Stimulated activated memory B cell treated with anti-CD40 and anti-IgM and Interleukin-4, amounts not matched to agents 10 μg/mL and 1 μg/mL and 100 μg/mL, for 72 hours (primary cell): ENCODE results near the gene ATP8B1.

Experiments used
- ATAC-seq: fragments of 150-1000 bp; cut with Tn5 transposase; 2 replicates; pipeline ENCODE4 v1.10.0; 2021
- H3K27ac Mint-ChIP-seq: one replicate; pipeline ENCODE4 v1.8.0; 2022; ENCODE audit warnings: mild to moderate bottlenecking, mixed read lengths
- H3K27me3 Mint-ChIP-seq: one replicate; pipeline ENCODE4 v1.8.0; 2022; ENCODE audit warnings: mixed read lengths
- H3K36me3 Mint-ChIP-seq: one replicate; pipeline ENCODE4 v1.8.0; 2022; ENCODE audit warnings: mixed read lengths
- H3K4me1 Mint-ChIP-seq: one replicate; pipeline ENCODE4 v1.8.0; 2022; ENCODE audit warnings: mixed read lengths
- H3K4me3 Mint-ChIP-seq: one replicate; pipeline ENCODE4 v1.8.0; 2022; ENCODE audit warnings: mild to moderate bottlenecking, moderate library complexity, mixed read lengths
- H3K9me3 Mint-ChIP-seq: one replicate; pipeline ENCODE4 v1.8.0; 2022; ENCODE audit warnings: mixed read lengths

The ATP8B1 gene

GRCh38 chr18:57790316-57790715 is 12.8 kb downstream of the ATP8B1 start:
- Mint-ChIP-seq H3K4me3 (no peak overlapping the region), H3K27ac (no peak overlapping the region), H3K36me3 (peaks cover 30% of the 10 kb centered on the region), H3K4me1 (no peaks in the 10 kb centered on the region), H3K9me3 (peaks cover under 1% of the 10 kb centered on the region), H3K27me3 (no peaks in the 10 kb centered on the region)
- no peak for ATAC-seq

GRCh38 chr18:57789759-57790158 is 13.4 kb downstream of the ATP8B1 start:
- H3K27me3 Mint-ChIP-seq: no peaks in the 10 kb centered on the region

GRCh38 chr18:57789090-57789489 is 14.0 kb downstream of the ATP8B1 start:
- Mint-ChIP-seq H3K27ac (no peak overlapping the region), H3K27me3 (no peaks in the 10 kb centered on the region), H3K4me3 (no peak overlapping the region), H3K9me3 (no peaks in the 10 kb centered on the region), H3K4me1 (no peaks in the 10 kb centered on the region), H3K36me3 (peaks cover 27% of the 10 kb centered on the region)
- ATAC-seq: no peak

More at GRCh38 chr18:57789759-57790158, 13.4 kb downstream of the ATP8B1 start:
- Mint-ChIP-seq H3K36me3 (peaks cover 28% of the 10 kb centered on the region), H3K27ac (no peak overlapping the region), H3K4me1 (no peaks in the 10 kb centered on the region), H3K4me3 (no peak overlapping the region), H3K9me3 (no peaks in the 10 kb centered on the region)
- ATAC-seq: no peak

GRCh38 chr18:57787068-57787685 is 15.9 kb downstream of the ATP8B1 start:
- ATAC-seq: no peak
- no peak overlapping the region for H3K27ac Mint-ChIP-seq
- H3K36me3 Mint-ChIP-seq: peaks cover 22% of the 10 kb centered on the region
- H3K4me3 Mint-ChIP-seq: no peak overlapping the region
- H3K4me1 Mint-ChIP-seq: no peaks in the 10 kb centered on the region
- no peaks in the 10 kb centered on the region for H3K27me3 Mint-ChIP-seq
- H3K9me3 Mint-ChIP-seq: no peaks in the 10 kb centered on the region

- peaks cover 2% of the 10 kb centered on the region for H3K4me1 Mint-ChIP-seq
Measured at GRCh38 chr18:57785751-57786437, 17.2 kb downstream of the ATP8B1 start.

GRCh38 chr18:57784801-57785114 is 18.4 kb downstream of the ATP8B1 start:
- Mint-ChIP-seq H3K27me3 (no peaks in the 10 kb centered on the region), H3K4me3 (no peak overlapping the region), H3K4me1 (peaks cover 12% of the 10 kb centered on the region), H3K9me3 (no peaks in the 10 kb centered on the region), H3K27ac (no peak overlapping the region), H3K36me3 (peaks cover 10% of the 10 kb centered on the region)
- ATAC-seq: no peak

More at GRCh38 chr18:57785751-57786437, 17.2 kb downstream of the ATP8B1 start:
- Mint-ChIP-seq H3K36me3 (peaks cover 19% of the 10 kb centered on the region), H3K4me3 (no peak overlapping the region), H3K9me3 (no peaks in the 10 kb centered on the region), H3K27ac (no peak overlapping the region), H3K27me3 (no peaks in the 10 kb centered on the region)
- ATAC-seq: no peak

GRCh38 chr18:57784034-57784800 is 18.9 kb downstream of the ATP8B1 start:
- Mint-ChIP-seq H3K36me3 (peaks cover 9% of the 10 kb centered on the region), H3K4me1 (peaks cover 14% of the 10 kb centered on the region), H3K9me3 (no peaks in the 10 kb centered on the region), H3K27ac (no peak overlapping the region), H3K27me3 (no peaks in the 10 kb centered on the region), H3K4me3 (no peak overlapping the region)
- no peak for ATAC-seq

- no peak for ATAC-seq
- H3K27me3 Mint-ChIP-seq: no peaks in the 10 kb centered on the region
- no peaks in the 10 kb centered on the region for H3K9me3 Mint-ChIP-seq
- peaks cover 18% of the 10 kb centered on the region for H3K4me1 Mint-ChIP-seq
- H3K27ac Mint-ChIP-seq: no peak overlapping the region
- H3K4me3 Mint-ChIP-seq: no peak overlapping the region
- peaks cover 13% of the 10 kb centered on the region for H3K36me3 Mint-ChIP-seq
Measured at GRCh38 chr18:57782049-57782448, 21.1 kb downstream of the ATP8B1 start.

GRCh38 chr18:57780706-57781347 is 22.3 kb downstream of the ATP8B1 start:
- ATAC-seq: peak; percentile 79
- peaks cover 13% of the 10 kb centered on the region for H3K36me3 Mint-ChIP-seq
- peak overlapping the region; percentile 57 for H3K27ac Mint-ChIP-seq
- no peaks in the 10 kb centered on the region for H3K27me3 Mint-ChIP-seq
- H3K9me3 Mint-ChIP-seq: no peaks in the 10 kb centered on the region
- peaks cover 24% of the 10 kb centered on the region for H3K4me1 Mint-ChIP-seq
- peak overlapping the region; percentile 42 for H3K4me3 Mint-ChIP-seq

GRCh38 chr18:57780318-57780705 is 22.8 kb downstream of the ATP8B1 start:
- H3K4me1 Mint-ChIP-seq: peaks cover 27% of the 10 kb centered on the region
- no peak for ATAC-seq
- H3K27ac Mint-ChIP-seq: peak overlapping the region; percentile 57
- H3K4me3 Mint-ChIP-seq: no peak overlapping the region
- no peaks in the 10 kb centered on the region for H3K9me3 Mint-ChIP-seq
- H3K36me3 Mint-ChIP-seq: peaks cover 13% of the 10 kb centered on the region
- H3K27me3 Mint-ChIP-seq: no peaks in the 10 kb centered on the region

- Mint-ChIP-seq H3K4me3 (no peak overlapping the region), H3K9me3 (no peaks in the 10 kb centered on the region), H3K36me3 (peaks cover 4% of the 10 kb centered on the region), H3K27ac (no peak overlapping the region), H3K27me3 (no peaks in the 10 kb centered on the region), H3K4me1 (peaks cover 32% of the 10 kb centered on the region)
- no peak for ATAC-seq
Measured at GRCh38 chr18:57776767-57777166, 26.3 kb downstream of the ATP8B1 start.

- Mint-ChIP-seq H3K4me1 (peaks cover 32% of the 10 kb centered on the region), H3K9me3 (no peaks in the 10 kb centered on the region), H3K4me3 (no peak overlapping the region), H3K27ac (no peak overlapping the region), H3K27me3 (no peaks in the 10 kb centered on the region), H3K36me3 (peaks cover 4% of the 10 kb centered on the region)
- ATAC-seq: no peak
Measured at GRCh38 chr18:57776354-57776753, 26.8 kb downstream of the ATP8B1 start.

GRCh38 chr18:57775937-57776336 is 27.2 kb downstream of the ATP8B1 start:
- no peak overlapping the region for H3K4me3 Mint-ChIP-seq
- H3K27ac Mint-ChIP-seq: no peak overlapping the region
- no peak for ATAC-seq
- no peaks in the 10 kb centered on the region for H3K27me3 Mint-ChIP-seq
- H3K36me3 Mint-ChIP-seq: peaks cover 4% of the 10 kb centered on the region
- peaks cover 31% of the 10 kb centered on the region for H3K4me1 Mint-ChIP-seq
- no peaks in the 10 kb centered on the region for H3K9me3 Mint-ChIP-seq

GRCh38 chr18:57772387-57772799 is 30.7 kb downstream of the ATP8B1 start:
- H3K27me3 Mint-ChIP-seq: no peaks in the 10 kb centered on the region
- H3K4me3 Mint-ChIP-seq: no peak overlapping the region
- no peaks in the 10 kb centered on the region for H3K9me3 Mint-ChIP-seq
- no peak overlapping the region for H3K27ac Mint-ChIP-seq
- H3K4me1 Mint-ChIP-seq: peaks cover 14% of the 10 kb centered on the region
- no peaks in the 10 kb centered on the region for H3K36me3 Mint-ChIP-seq
- no peak for ATAC-seq

GRCh38 chr18:57771626-57772025 is 31.5 kb downstream of the ATP8B1 start:
- no peaks in the 10 kb centered on the region for H3K36me3 Mint-ChIP-seq
- H3K27ac Mint-ChIP-seq: no peak overlapping the region
- ATAC-seq: no peak
- no peaks in the 10 kb centered on the region for H3K9me3 Mint-ChIP-seq
- H3K4me3 Mint-ChIP-seq: no peak overlapping the region
- no peaks in the 10 kb centered on the region for H3K27me3 Mint-ChIP-seq
- H3K4me1 Mint-ChIP-seq: peaks cover 14% of the 10 kb centered on the region
